Brain microvascular endothelial cell (primary cell): Measurements from ENCODE around the gene CAMTA1.

Source experiments
- DNase-seq: peaks from one replicate; pipeline ENCODE4 v3.0.0-alpha.2; 2020
- H3K27ac ChIP-seq: fragments of 250-450 bp; sonication (Bioruptor Pico); 2 replicates; pipeline ENCODE4 v1.5.1; 2020; ENCODE audit warnings: mild to moderate bottlenecking, moderate library complexity
- H3K27me3 ChIP-seq: fragments of 250-450 bp; sonication (Bioruptor Pico); replicated peaks from 2 replicates; pipeline ENCODE4 v1.5.1; 2020; ENCODE audit warnings: mild to moderate bottlenecking
- H3K36me3 ChIP-seq: fragments of 250-450 bp; sonication (Bioruptor Pico); replicated peaks from 2 replicates; pipeline ENCODE4 v1.5.1; 2020; ENCODE audit warnings: mild to moderate bottlenecking
- H3K4me3 ChIP-seq: 2 replicates; pipeline ENCODE4 v1.5.1; 2011; ENCODE audit warnings: low read depth, mild to moderate bottlenecking, control low read depth, low read length, moderate library complexity
- CTCF ChIP-seq: IDR thresholded peaks from 2 replicates; pipeline ENCODE4 v1.5.1; 2011; ENCODE audit warnings: low read depth, mild to moderate bottlenecking, moderate library complexity, low read length, control low read depth, inconsistent platforms; ENCODE audit errors: missing control alignments
- in situ Hi-C: cut with HindIII; loops from 2 replicates; pipeline ENCODE4 v1.10.0; 2017; ENCODE audit warnings: low sequenced_read_pairs, low pct_ligation_motif_present

Gene CAMTA1

DNA sequence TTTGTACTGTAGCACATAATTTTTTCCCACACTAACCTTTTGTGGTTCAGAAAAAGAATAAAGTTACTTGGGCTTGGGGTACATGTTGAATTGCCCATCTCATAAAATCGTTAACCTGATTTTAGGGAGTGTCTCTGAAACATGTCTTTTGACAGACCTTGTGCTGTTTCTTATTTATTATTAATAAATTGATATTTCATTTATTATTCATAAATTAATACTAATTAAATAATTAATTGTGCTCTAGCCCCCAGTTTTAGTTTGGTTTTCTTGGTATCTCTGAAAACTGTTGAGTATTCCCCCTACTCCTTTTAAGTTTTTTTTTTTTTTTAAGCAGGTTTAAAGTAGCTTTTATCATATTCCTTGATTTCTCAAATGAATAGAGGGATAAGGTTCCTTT lies 27.9 kb downstream of the CAMTA1 start:
- Histone ChIP-seq H3K27ac (no peak overlapping the region), H3K36me3 (no peaks in the 10 kb centered on the region), H3K27me3 (no peaks in the 10 kb centered on the region), H3K4me3 (no peak overlapping the region)
- no peak for DNase-seq
- TF ChIP-seq CTCF = no peak
- in situ Hi-C loops = no loop called here

- in situ Hi-C loops = no loop called here
Observed at GRCh38 chr1:6815726-6816125, 30.5 kb downstream of the CAMTA1 start.

DNA sequence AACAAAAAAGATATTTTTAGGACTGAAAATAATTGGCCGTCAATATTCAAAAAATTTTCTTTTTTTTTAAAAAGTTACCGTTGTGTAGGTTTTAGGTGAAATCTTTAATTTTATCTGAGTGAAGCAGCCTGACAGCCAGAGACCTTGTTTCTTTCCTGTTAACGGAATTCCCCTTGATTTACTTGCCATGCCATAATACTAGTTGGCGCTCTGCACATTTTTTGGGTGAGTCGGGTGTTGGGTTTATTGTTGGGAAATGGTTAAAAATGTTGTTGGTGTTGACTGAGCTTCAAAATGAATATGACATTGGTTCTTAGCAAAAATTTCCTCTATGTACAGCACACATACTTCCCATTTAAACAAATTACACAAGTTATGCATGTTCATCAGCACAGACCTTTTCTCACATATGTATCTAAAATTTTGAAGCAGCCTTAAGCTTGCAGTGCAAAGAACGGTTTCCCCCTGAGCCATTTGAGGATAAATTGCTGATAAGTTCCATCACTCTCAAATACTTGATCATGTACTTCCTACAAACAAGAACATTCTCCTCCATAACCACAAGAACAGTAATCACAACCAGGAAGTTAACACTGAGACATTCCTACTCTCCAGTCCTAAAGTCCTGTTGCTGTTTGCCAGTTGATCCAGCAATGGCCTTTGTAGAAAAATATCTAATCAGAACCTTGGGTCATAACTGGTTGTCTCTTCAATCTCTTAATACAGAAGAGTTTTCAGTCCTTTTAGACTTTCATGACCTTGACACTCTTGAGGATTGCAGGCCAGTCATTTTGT lies 34.2 kb downstream of the CAMTA1 start:
- DNase-seq = no peak
- no peak for TF ChIP-seq CTCF
- in situ Hi-C loops = no loop called here
- no peaks in the 10 kb centered on the region for H3K36me3 ChIP-seq
- H3K27me3 ChIP-seq = no peaks in the 10 kb centered on the region
- no peak overlapping the region for H3K27ac ChIP-seq
- no peak overlapping the region for H3K4me3 ChIP-seq

More at GRCh38 chr1:6815726-6816125, 30.5 kb downstream of the CAMTA1 start:
- no peaks in the 10 kb centered on the region for H3K27me3 ChIP-seq
- no peak for DNase-seq
- no peak for TF ChIP-seq CTCF
- H3K36me3 ChIP-seq = no peaks in the 10 kb centered on the region
- no peak overlapping the region for H3K27ac ChIP-seq
- H3K4me3 ChIP-seq = no peak overlapping the region

- no peak overlapping the region for H3K4me3 ChIP-seq
- in situ Hi-C loops = no loop called here
- H3K36me3 ChIP-seq = no peaks in the 10 kb centered on the region
- no peaks in the 10 kb centered on the region for H3K27me3 ChIP-seq
- DNase-seq = no peak
- TF ChIP-seq CTCF = no peak
- H3K27ac ChIP-seq = no peak overlapping the region
Observed at GRCh38 chr1:6820899-6821298, 35.6 kb downstream of the CAMTA1 start.

DNA sequence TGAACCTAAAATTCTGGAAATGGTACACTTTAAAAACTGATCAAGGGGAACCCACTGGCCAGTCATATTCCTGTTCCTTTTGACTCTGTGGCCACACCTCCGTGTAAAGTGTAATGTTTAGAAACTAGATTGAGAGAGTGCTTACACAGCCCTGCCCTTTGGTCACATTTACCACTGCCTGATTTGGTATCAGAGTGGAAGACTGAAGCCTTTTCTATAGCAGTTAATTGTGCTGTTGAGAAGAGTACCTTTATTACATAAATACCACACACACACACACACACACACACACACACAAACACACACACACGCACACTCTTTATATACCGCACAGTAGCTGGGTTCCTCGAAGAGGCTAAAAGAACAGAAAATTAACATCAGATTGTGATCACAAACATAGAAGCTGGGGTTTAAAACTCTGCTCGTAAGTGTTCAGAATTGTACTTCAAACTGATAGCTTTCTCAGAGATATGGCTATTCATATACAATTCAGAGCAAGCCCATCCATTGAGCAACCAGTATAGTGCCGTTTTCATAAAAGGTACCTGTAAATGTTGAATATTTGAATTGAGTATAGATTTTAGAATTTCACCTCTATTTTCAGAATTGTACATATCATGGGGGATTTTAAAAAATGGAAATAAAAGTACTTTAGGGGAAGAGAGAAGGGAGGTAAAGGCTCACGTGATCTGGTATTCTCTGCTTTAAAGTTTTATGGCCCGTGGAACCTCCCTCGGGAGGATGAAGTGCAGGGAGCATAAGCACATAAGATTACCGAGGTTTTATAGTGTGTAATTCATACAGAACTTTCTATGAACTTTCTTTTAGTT lies 37.5 kb downstream of the CAMTA1 start:
- no peak for DNase-seq
- Histone ChIP-seq H3K36me3 (no peaks in the 10 kb centered on the region), H3K27me3 (no peaks in the 10 kb centered on the region), H3K4me3 (no peak overlapping the region), H3K27ac (no peak overlapping the region)
- in situ Hi-C loops = no loop called here
- no peak for TF ChIP-seq CTCF
